Right lobe of liver (tissue), 4 donors: Measurements from ENCODE around the gene HOXD3.

ENCODE experiments used
- POLR2A ChIP-seq: fragments of 450-650 bp; IDR thresholded peaks from one replicate; pipeline ENCODE4 v1.6.1; 2017; ENCODE audit warnings: antibody characterized with exemption, mild to moderate bottlenecking
- TF ChIP-seq, protein P1 (sequence below), 4 donors: fragments of 200-600 bp in 3 of 4; fragments of 450-650 bp in 1 of 4; IDR thresholded peaks; one replicate each; pipeline versions ENCODE4 v1.5.1 to v1.8.0; 2016 to 2022; ENCODE audit warnings: antibody characterized with exemption in 4 of 4, mild to moderate bottlenecking in 2 of 4
- donor health status: DM: no; HTN: no; CAD: no.
- donor health status: DM: no; HTN: no; CAD: no.
- donor health status: DM: no; HTN: yes; CAD: no.

- TF ChIP-seq, protein P1, sequence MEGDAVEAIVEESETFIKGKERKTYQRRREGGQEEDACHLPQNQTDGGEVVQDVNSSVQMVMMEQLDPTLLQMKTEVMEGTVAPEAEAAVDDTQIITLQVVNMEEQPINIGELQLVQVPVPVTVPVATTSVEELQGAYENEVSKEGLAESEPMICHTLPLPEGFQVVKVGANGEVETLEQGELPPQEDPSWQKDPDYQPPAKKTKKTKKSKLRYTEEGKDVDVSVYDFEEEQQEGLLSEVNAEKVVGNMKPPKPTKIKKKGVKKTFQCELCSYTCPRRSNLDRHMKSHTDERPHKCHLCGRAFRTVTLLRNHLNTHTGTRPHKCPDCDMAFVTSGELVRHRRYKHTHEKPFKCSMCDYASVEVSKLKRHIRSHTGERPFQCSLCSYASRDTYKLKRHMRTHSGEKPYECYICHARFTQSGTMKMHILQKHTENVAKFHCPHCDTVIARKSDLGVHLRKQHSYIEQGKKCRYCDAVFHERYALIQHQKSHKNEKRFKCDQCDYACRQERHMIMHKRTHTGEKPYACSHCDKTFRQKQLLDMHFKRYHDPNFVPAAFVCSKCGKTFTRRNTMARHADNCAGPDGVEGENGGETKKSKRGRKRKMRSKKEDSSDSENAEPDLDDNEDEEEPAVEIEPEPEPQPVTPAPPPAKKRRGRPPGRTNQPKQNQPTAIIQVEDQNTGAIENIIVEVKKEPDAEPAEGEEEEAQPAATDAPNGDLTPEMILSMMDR (IDR thresholded peaks at IDR 0.05): no peak
- TF ChIP-seq POLR2A: no peak
Measured at GRCh38 chr2:176109946-176110345, 47.2 kb upstream of the HOXD3 start.
